Stimulated activated CD8-positive, alpha-beta memory T cell treated with anti-CD3 and anti-CD28 coated beads, Interleukin-4, amount 100 ng/mL, for 24 hours (primary cell): ENCODE data around the gene SKAP1.
"Not testable (repeated sequence)": the region's sequence is repeated elsewhere in the genome, so short reads cannot be mapped to it uniquely, and the experiment has no call there.

Experiments used
- DNase-seq: peaks from one replicate; pipeline ENCODE4 v3.0.0-alpha.2; 2020; ENCODE audit warnings: low read depth

SKAP1 gene

DNA sequence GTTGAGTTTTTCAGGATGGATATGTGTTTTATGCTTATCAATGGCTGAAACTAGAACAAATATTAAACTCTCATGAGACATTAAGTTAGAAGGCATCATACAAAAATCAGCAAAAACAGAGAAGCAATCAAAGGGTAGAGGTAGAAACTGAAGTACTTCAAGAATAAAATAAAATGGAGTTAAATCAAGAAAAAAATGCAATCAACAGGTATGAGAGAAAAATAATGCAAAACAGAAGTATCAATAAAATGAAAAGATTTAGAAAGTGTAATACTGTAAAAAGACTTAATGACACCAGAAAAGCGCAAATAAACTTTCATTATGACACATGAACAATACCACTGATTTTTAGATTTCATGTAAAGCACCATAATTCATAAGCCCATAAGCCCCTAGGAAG, 112.3 kb downstream of the SKAP1 start:
- no peak for DNase-seq

DNA sequence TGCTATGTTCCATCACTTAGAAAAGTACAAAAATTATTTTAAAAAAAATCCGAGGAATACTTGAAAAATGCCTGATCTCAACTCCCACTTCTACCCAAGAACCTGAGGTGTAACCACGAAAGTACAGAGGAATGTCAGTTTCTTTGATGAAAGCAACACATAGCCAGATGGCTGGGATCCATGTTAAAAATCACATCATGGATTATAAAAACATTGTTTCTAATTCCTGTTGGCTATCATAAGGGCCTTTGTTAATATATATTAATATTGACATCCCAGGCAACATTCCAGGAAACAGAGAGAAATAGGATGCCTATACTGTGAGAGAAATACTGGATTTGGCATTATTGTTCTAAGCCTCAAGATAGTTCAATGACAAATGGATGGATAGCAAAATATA, 115.3 kb downstream of the SKAP1 start:
- no peak for DNase-seq

DNA sequence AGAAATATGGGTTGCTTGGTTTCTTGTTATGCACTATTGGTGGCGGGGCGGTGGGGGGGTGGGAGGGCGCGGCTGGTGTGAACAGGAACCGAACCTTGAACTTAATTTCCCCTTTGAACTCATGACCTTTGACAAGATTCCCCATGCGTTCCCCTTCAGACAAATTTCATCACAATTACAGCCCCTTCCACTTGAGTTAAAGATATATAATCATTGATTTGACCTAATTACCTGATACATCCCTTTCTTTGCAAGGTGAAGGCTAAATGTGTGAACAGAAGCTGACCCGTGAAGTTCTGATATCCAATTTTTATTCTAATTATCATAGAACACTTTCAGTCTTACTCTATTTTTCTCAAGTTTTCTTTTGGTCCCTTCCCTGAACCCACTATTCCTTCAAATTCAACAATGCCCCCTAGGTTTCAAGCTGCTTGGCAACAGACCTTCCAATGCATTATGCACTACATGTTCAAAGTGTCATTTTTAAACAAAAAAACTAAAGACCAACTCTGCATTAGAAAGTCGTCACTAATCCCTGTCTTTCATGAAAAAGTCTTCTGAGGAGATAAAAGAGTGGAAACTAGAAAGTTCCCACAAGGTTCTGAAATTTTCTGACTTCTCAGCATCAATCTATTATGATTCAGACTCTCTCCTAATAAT, 116.8 kb downstream of the SKAP1 start:
- DNase-seq = no peak

DNA sequence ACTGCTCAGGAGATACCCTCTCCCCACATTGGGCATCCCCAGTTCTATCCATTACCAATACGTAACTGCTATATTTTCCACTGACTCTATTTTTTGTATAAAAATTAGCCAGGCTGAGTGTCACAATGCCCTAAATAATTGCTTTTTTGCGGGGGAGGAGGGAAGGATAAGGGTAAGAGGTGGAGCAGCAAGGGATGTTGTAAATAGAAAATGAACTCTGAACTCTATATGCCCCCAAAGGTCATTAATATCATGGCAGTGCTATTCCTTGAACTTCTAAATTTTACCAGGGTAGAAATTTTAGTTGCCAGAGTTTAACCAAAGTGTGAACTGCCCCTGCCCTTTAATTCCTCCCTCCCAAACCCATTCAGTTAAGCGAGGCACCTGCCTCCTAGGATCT, 118.7 kb downstream of the SKAP1 start:
- DNase-seq = no peak

DNA sequence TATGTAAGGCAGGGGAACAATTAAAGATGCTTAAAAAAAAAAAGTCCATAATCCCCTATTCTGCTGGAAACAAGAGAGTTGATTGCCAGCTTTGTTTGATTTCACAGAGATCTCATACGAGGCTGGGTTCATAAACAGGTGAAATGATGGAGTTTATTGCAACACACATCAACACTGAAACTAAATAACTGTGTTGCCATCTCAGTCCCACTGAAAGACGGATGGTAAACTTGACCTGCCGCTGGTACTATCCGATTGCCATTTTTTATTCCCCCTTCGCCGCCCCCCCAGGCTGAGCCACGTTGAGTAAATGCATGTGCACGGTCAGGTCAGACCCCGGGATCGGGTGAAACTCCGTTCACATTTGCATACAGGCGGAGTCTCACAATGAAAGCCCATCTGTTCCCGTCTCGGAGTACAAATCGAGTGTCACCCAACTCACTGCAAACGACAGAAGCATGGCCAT, 119.2 kb downstream of the SKAP1 start:
- no peak for DNase-seq

DNA sequence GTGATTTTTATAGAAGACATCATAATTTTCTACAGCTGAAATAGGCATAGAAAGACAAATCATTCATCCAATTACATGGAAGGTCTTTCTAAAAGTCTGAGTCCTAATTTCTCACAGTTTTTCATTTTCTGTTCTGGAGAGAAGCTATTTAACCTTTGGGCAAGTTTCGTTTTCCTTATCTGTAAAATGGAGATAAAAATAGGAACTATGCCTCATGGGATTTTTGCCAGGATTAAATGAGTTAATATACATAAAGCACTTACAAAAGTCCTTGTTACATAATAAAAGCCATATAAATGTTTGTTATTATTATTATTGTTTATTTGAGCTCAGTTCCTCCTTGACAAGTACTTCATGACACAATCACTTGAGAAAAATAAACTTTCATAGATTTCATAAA, 121.4 kb downstream of the SKAP1 start:
- no peak for DNase-seq

DNA sequence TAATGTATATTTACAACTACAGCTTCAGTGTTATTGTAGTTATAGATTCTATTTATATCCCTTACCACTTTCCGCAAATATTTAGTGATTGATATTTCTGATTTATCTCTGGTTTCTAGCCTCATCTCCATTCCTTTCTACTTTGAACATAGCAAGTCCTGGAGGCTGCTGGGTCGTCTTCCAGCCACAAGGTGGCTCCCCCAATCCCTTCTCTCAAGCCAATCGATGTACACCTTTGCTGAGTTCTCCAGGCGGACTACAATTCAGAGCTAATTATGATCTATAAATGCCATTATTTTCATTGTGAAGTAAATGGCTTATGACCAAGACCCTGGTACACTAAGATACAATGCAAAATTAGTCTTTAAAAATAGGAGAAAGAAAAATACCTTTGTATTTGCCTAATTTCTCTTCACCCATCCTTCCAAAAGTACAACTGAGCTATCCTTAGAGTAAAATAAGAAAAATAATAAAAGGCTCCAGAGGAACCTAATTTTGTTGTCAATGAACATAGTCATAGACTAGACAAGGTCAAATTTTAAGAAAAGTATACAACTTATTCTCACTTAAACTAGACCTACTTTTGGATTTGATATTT, 122.1 kb downstream of the SKAP1 start:
- DNase-seq = peak; percentile 24

DNA sequence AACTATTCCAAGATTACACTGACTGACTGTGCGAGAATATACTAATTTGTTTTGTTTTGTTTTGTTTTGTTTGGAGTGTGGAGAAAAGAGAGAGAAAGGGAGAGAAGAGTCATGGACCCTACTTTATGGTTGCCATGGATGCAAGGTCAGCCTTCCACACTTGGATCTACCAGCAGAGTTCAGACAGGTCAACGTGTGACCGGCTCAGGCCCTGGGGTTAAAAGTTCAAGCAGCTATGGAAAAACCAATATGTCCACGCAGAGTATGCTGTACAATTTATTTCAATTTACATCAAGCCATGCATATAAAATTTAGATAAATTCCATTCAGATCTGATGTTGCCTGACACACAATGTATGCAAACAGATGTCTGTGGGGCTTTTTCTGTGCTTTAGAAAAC, 122.8 kb downstream of the SKAP1 start:
- no peak for DNase-seq

DNA sequence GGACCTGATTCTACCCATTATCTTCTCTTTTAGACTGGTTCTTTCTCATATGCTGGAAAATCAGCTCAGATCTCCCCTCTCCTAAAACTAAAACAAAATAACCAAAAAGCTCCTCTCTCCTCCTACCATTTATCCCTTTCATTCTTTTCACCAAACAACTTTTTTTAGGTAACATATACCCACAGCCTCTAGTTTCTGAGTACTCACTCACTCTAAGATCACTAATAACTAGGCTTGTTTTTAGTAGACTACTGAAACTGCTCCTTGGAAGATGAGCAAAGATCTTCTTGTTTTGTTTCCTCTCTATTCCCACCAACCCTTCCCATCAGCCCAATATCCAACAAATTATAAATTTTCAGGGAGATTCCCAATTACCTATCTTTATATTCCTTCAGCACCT, 129.0 kb downstream of the SKAP1 start:
- no peak for DNase-seq

DNA sequence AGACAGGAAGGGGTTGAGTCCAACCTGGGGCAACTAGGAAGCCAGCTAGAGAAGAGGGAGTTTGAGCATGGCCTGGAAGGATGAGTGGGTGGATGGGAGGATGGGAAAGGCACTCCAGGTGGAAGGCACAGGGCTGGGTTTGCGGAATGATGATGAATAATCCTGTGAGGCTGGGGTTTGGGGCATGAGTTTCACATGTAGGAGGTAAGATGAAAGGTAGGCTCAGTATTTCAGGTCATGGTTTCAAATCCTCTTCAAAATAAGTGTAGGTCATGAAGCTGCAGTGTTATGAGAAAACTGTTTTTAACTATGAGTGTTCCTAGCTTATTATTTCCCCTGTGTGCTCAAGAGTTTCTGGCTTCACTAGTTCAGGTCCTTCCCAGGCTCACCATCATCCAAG, 130.3 kb downstream of the SKAP1 start:
- no peak for DNase-seq

DNA sequence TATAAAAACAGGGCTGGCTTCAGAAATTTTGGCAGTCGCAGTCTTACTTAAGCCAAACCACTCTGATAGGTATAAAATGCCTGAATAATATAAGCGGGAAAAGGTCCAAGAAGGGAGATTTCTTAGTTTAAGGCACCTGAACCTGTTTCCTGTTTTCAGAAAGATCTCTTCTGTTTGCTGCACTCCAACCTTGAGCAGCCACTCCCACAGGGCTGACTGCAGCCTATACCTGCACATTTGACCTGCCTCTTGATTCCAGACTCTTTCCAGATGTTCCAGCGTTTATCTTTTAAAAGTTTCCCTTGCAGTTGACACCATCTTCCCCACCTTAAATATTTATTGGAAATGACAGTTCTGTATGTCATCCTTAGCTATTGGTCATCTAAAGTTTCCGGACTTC, 132.2 kb downstream of the SKAP1 start:
- no peak for DNase-seq

DNA sequence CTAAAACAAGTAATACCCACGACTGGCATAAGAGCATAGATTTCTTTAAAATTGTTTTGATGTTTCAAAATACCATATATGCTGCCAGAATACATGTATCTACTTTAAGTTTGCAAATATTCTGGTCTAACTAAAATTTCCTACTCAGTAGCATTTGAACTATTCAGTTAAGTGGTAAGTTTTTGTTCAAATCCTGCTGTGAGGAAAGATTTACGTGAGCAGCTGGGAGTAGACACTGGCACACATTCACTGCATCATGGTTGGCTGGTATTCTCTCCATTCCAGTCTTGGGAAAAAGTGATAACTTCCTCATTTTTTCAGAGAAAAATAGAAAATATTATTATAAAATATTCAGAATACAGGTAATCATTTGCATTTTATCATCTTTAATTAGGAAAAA, 133.6 kb downstream of the SKAP1 start:
- no peak for DNase-seq

DNA sequence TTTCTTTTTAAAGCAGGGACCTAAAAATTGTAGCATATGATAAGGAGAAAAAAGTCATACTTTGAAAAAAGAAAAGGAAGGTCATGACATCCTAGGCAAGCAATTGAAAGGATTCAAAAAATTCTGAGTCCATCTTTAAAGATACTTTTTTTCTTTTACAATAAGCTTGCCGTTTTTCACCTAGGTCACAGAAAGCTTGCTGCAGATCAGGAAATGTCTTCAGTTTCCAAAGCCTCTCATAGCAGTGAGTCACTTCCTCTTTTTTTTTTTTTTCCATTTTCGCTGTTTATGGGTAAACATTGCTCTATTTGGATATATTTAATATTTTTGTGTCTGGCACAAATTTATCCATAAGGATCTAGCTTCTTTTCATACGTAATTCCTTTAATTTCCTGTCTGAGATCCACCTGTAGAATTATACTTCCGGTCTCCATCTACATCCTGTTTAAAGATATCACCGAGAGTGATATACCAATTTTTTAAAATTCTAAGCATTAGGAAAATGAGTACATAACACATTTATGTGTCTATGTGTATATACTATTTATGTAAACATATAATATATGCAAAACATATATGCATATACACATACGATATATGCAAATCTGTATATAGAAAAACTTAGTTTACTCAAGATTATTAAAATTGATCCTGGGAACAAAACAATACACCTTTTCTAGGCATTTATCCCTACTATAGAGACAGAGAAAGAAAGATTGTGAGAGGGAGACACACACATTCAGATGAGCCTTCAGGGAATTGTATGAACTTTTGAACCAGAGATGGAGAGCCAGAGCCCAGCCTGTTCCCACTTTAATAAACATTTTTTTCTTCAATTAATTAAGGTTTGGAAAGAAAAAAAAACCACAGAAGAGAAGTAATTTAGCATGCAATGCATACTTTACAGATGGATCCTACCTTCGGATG, 134.4 kb downstream of the SKAP1 start:
- no peak for DNase-seq

DNA sequence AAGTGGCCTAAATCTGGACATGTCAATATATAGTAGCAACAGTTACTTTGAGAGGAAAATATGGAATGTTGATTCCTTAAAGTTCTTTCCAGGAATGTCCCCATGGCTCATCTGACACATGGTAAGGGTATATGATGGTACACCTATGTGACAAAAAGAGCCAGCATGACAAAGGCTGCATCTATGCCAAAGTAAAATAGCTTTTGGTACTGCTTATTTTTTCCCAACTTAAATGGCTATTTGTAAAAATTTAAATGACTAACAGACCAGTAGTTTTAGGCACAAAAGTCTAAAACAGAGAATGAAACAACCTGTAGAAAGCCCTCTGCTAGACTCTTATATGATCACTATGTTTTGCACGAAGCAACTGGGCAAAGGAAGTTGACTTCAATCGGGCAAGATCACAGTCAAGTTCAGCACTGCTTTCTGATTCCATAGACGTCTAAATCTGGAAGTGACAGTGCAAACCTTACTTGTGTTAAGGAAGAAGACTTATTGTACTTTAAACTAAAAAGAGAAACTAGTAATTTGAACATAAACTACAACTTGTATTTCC, 135.1 kb downstream of the SKAP1 start:
- DNase-seq = no peak

DNA sequence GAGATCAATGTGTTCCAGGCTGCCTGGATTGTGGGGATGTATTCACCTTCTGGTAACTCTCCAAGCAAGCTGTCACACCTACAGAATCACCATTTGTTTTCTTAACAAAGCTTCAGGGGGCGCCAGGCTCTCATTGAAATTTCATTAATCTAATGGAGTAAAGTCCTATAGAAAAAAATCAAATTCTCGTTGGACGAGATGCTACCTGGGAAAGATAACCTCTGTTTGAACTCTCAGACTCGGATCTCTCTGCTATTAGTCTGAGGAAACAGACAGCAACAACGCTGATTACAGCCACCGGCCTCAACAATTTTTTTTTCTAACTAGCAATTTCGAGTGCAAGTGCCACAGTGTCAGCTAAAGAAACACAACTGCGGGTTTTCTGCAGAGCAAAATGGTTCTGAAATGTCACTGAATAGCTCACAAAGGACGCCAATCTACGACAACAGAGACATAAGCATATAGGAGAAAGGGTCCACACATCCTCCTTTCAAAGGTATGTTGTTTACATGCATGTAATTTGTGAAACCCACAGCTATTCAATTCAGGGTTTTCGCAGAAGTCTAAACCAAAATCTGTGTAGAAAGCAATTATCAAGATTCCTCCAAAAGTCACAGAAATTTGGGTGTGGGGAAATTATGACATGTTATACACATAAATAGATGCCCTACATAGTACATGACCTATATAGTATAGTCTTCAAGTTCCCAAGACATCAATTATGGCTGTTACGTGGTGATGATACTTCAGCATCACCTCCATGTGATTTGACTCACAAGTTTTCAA, 135.8 kb downstream of the SKAP1 start:
- no peak for DNase-seq

DNA sequence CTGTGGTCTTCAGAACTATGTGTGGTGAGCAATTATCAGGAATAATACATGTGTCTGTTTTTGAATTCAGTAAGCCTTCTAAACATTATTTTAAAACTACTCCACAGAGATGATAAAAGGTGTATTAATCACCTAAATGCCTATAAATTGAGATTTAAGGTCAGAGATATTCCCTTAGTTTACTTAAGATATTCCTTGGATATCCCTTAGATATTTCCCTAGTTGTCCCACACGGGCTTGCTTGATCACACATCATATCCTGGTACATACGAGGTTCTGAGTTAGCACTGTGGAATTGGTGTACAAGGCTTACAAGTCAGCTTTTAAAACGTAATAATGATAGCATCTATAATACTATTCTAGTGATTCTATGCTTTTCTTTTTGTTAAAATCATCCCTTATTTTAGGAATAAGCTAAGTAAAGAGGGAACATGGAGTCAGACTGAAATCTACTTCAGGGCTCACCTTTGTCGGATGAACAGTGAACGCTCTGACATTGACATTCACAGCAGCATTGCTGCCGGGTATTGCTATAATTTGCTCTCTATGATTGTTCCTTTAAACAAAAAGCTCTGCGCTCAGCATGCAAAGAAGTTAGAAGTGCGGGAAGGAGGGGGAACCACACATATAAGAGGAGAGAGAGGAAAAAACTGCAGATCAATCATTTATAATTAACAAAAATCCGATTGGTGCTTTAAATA, 136.5 kb downstream of the SKAP1 start:
- no peak for DNase-seq

DNA sequence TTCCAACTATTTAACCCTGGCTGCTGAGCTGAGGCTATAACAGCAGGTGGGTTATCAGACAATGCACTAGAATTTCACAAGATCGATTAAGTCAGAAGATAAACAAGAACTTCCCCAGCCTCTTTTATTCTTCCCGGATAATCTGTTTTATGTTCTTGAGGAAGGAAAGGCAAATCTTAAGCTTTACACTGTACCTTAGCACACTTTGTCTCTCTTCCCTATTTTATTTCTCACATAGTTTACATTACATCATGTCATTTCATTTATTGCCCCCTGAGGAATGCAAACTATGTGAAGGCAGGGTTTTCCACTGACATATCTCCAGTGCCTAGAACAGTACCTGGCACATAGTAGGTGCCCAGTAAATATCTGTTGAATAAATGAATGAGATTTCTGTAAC, 139.6 kb downstream of the SKAP1 start:
- no peak for DNase-seq

DNA sequence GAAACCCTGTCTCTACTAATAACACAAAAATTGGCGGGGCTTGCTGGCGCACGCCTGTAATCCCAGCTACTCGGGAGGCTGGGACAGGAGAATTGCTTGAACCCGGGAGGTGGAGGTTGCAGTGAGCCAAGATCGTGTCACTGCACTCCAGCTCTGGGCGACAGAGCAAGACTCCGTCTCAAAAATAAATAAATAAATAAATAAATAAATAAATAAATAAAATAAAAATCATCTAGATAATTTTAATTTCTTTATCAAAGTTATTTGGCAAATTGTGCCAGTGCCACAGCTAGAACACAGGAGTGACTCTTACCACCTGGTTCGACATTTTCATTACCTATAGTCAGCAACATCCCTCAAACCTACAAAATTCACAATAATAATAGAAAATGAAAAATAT, 143.1 kb downstream of the SKAP1 start:
- not testable (repeated sequence) for DNase-seq

DNA sequence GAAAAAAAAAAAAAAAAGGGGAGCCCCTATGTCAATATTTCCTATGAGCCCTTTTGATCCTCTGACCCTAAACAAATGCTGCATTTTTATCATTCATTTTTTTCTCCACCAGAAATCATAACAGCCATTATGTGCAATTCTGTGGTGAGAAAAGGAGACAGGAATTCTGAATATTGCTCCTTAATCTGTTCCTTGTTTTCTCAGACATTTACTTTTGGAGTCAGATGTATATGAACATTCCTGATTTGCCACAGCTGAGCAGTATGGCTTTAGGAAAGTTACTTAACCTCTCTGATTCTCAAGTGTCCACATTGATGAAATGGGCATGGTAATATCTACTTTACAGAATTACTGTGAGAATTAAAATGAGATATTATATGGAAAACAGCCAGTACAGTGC, 144.4 kb downstream of the SKAP1 start:
- no peak for DNase-seq

DNA sequence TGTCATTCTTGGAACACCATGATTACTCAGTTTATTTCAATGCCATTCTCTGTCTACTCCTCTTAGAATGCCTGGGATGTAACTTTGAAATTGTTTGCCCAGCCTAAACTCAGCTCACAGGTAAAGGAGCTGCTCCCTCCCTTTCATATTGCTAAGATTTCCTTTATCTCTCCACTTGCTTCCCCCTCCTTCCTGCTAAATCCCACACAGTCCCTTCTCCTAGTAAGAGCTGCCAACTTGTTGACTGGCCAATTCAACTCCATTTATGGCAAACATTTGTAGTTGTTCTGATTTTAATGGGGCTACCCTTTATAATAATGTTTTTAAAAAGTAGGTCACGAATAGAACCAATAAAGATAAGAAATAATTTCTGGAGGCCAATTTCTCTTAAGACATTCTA, 146.1 kb downstream of the SKAP1 start:
- no peak for DNase-seq

DNA sequence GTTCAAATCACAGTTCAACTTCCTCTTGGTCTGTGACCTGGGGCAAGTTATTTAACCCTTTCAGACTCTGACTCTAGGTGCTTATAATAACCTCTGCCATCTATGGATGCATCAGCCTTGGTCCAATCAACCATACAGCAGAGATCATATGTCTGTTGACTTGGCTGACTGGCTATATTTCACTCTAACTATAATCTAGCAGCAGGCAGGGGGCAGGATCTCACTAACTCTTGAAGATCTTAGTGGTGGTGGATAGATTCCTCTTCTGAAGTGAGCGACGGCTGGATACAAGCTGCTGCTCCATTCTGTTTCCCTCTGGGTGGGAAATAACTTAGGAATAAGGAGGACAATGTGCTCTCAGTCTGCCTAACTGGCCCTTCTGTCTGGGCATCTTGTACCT, 146.6 kb downstream of the SKAP1 start:
- DNase-seq = no peak
